OCI-LY7 (cell line): ENCODE data around the gene PLAAT3.
"Not testable (repeated sequence)": the region's sequence is repeated elsewhere in the genome, so short reads cannot be mapped to it uniquely, and the experiment has no call there.

Experiments
- EZH2phosphoT487 ChIP-seq: fragments of 200-600 bp; sonication (generic); IDR thresholded peaks from 2 replicates; pipeline ENCODE4 v1.6.1; 2018; ENCODE audit warnings: low read depth, borderline replicate concordance, mild to moderate bottlenecking, mixed run types, antibody characterized with exemption, low read length, moderate library complexity, mixed read lengths
- TF ChIP-seq, protein P1 (sequence below): fragments of 200-600 bp; sonication (generic); conservative IDR thresholded peaks from 2 replicates; pipeline ENCODE4 v1.5.1; 2014; ENCODE audit warnings: mild to moderate bottlenecking, antibody characterized with exemption, low read length, moderate library complexity, mixed read lengths

- TF ChIP-seq, protein P1, sequence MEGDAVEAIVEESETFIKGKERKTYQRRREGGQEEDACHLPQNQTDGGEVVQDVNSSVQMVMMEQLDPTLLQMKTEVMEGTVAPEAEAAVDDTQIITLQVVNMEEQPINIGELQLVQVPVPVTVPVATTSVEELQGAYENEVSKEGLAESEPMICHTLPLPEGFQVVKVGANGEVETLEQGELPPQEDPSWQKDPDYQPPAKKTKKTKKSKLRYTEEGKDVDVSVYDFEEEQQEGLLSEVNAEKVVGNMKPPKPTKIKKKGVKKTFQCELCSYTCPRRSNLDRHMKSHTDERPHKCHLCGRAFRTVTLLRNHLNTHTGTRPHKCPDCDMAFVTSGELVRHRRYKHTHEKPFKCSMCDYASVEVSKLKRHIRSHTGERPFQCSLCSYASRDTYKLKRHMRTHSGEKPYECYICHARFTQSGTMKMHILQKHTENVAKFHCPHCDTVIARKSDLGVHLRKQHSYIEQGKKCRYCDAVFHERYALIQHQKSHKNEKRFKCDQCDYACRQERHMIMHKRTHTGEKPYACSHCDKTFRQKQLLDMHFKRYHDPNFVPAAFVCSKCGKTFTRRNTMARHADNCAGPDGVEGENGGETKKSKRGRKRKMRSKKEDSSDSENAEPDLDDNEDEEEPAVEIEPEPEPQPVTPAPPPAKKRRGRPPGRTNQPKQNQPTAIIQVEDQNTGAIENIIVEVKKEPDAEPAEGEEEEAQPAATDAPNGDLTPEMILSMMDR = not testable (repeated sequence)
- not testable (repeated sequence) for TF ChIP-seq EZH2phosphoT487
Measured at GRCh38 chr11:63602290-63603179, 11.7 kb downstream of the PLAAT3 start.
